H1 (cell line): Measurements from ENCODE around the gene ARHGAP18. TPM values are rescaled to one million over a fixed set of nuclear protein-coding genes. Genes with fewer than 3 reads are reported as not detected.

Experiments used
- CTCF ChIA-PET: fragments of 300-600 bp; sonication (Branson Sonifier 250); formaldehyde crosslinking; loops from one replicate; lab custom pipeline; 2021; ENCODE audit not compliant: partially characterized antibody; lab: Charles Lee
- POLR2A ChIA-PET: fragments of 300-600 bp; sonication (Branson Sonifier 250); formaldehyde crosslinking; loops from one replicate; lab custom pipeline; 2021; ENCODE audit warnings: inconsistent platforms; ENCODE audit not compliant: partially characterized antibody; lab: Charles Lee
- DNase-seq, 2 experiments: peaks; one replicate each; pipeline versions ENCODE4 v3.0.0 to v3.0.0-alpha.2; 2010 to 2022; ENCODE audit warnings: low spot score in 2 of 2, low read depth in 1 of 2, mixed read lengths in 1 of 2
- FAIRE-seq: peaks from 2 replicates; lab custom pipeline; 2011; peaks lifted over from hg19 to GRCh38; lab: Jason Lieb, UNC
- H2AFZ ChIP-seq: 2 replicates; pipeline ENCODE4 v1.8.1; 2012; ENCODE audit warnings: low read length, inconsistent platforms
- H2AK5ac ChIP-seq: 2 replicates; pipeline ENCODE4 v1.6.1; 2013; ENCODE audit warnings: low read depth, low read length
- H2BK120ac ChIP-seq: replicated peaks from 2 replicates; pipeline ENCODE3; 2013; ENCODE audit warnings: low read depth, low read length, inconsistent platforms
- H2BK12ac ChIP-seq: 2 replicates; pipeline ENCODE4 v1.6.1; 2013; ENCODE audit warnings: low read depth, low read length
- H2BK15ac ChIP-seq: 2 replicates; pipeline ENCODE4 v1.6.1; 2013; ENCODE audit warnings: low read length
- H2BK20ac ChIP-seq: 2 replicates; pipeline ENCODE4 v1.6.1; 2013; ENCODE audit warnings: low read length
- H2BK5ac ChIP-seq: 2 replicates; pipeline ENCODE4 v1.6.1; 2013; ENCODE audit warnings: low read depth, low read length
- H3K14ac ChIP-seq: 2 replicates; pipeline ENCODE4 v1.6.1; 2013; ENCODE audit warnings: inconsistent platforms; ENCODE audit not compliant: insufficient read length
- H3K18ac ChIP-seq: 2 replicates; pipeline ENCODE4 v1.6.1; 2013; ENCODE audit warnings: low read length; ENCODE audit errors: extremely low read depth
- H3K23ac ChIP-seq: 2 replicates; pipeline ENCODE4 v1.6.1; 2013; ENCODE audit warnings: inconsistent platforms; ENCODE audit not compliant: insufficient read length
- H3K23me2 ChIP-seq: 2 replicates; pipeline ENCODE4 v1.6.1; 2013; ENCODE audit warnings: low read depth, low read length
- H3K27ac ChIP-seq: 2 replicates; pipeline ENCODE4 v1.6.1; 2011; ENCODE audit warnings: low read depth, low read length, inconsistent platforms
- H3K27me3 ChIP-seq, 4 experiments: replicated peaks in 1 of 4; 1 replicate in 1 of 4; 2 replicates in 3 of 4; pipeline versions ENCODE4 v1.6.1 to v1.8.1; 2011 to 2013; ENCODE audit warnings: low read length in 3 of 4, mild to moderate bottlenecking in 3 of 4, inconsistent platforms in 2 of 4, mixed read lengths in 2 of 4, moderate library complexity in 1 of 4; ENCODE audit not compliant: control insufficient read depth in 3 of 4, insufficient read depth in 3 of 4; ENCODE audit errors: extremely low read depth in 1 of 4
- H3K36me3 ChIP-seq, 4 experiments: 2 replicates each; pipeline versions ENCODE4 v1.6.1 to v1.8.1; 2011 to 2013; ENCODE audit warnings: mild to moderate bottlenecking in 4 of 4, low read length in 3 of 4, moderate library complexity in 2 of 4, control low read depth in 1 of 4, inconsistent platforms in 1 of 4; ENCODE audit not compliant: insufficient read depth in 4 of 4, control insufficient read depth in 2 of 4
- H3K4ac ChIP-seq: replicated peaks from 2 replicates; pipeline ENCODE3; 2013; ENCODE audit warnings: low read length, low read depth, mixed read lengths, inconsistent platforms; ENCODE audit not compliant: insufficient read length
- H3K4me1 ChIP-seq, 4 experiments: replicated peaks in 1 of 4; 1 replicate in 1 of 4; 2 replicates in 3 of 4; pipeline versions ENCODE4 v1.6.1 to v1.8.1; 2011 to 2013; ENCODE audit warnings: low read length in 3 of 4, inconsistent platforms in 2 of 4, mixed read lengths in 1 of 4; ENCODE audit not compliant: insufficient read depth in 4 of 4, control insufficient read depth in 3 of 4
- H3K4me2 ChIP-seq, 2 experiments: 2 replicates each; pipeline versions ENCODE4 v1.6.1 to v1.8.1; 2011 to 2013; ENCODE audit warnings: low read depth in 2 of 2, low read length in 2 of 2, control low read depth in 1 of 2, inconsistent platforms in 1 of 2, mild to moderate bottlenecking in 1 of 2; ENCODE audit not compliant: insufficient read depth in 1 of 2
- H3K4me3 ChIP-seq, 4 experiments: fragments of 200-600, 300-600 bp in 1 of 4; sonication (generic), shearing (Covaris generic), sonication (Bioruptor Twin) in 1 of 4; 2 replicates each; pipeline versions ENCODE4 v1.5.1 to v1.8.1; 2011 to 2016; ENCODE audit warnings: low read length in 4 of 4, low read depth in 3 of 4, control low read depth in 2 of 4, inconsistent platforms in 2 of 4, mild to moderate bottlenecking in 2 of 4, mixed read lengths in 1 of 4, moderate library complexity in 1 of 4; ENCODE audit not compliant: insufficient read depth in 2 of 4; ENCODE audit errors: extremely low read depth in 1 of 4
- H3K56ac ChIP-seq: replicated peaks from 2 replicates; pipeline ENCODE3; 2013; ENCODE audit warnings: low read depth, mild to moderate bottlenecking, mixed read lengths, low read length, inconsistent platforms; ENCODE audit not compliant: insufficient read length
- H3K79me1 ChIP-seq: 2 replicates; pipeline ENCODE4 v1.6.1; 2013; ENCODE audit warnings: low read depth, low read length, control low read depth
- H3K79me2 ChIP-seq, 2 experiments: 2 replicates each; pipeline versions ENCODE4 v1.6.1 to v1.8.1; 2012 to 2013; ENCODE audit warnings: low read length in 2 of 2, mild to moderate bottlenecking in 2 of 2, inconsistent platforms in 1 of 2; ENCODE audit not compliant: insufficient read depth in 2 of 2, control insufficient read depth in 1 of 2
- H3K9ac ChIP-seq, 4 experiments: replicated peaks in 1 of 4; 1 replicate in 1 of 4; 2 replicates in 3 of 4; pipeline versions ENCODE4 v1.6.1 to v1.8.1; 2011 to 2013; ENCODE audit warnings: low read depth in 3 of 4, low read length in 3 of 4, control low read depth in 2 of 4, mild to moderate bottlenecking in 2 of 4, moderate library complexity in 2 of 4, inconsistent platforms in 1 of 4; ENCODE audit errors: extremely low read depth in 1 of 4
- H3K9me3 ChIP-seq, 2 experiments: 2 replicates each; pipeline versions ENCODE4 v1.6.1 to v1.8.1; 2012 to 2013; ENCODE audit warnings: mild to moderate bottlenecking in 2 of 2, moderate library complexity in 2 of 2, control low read depth in 1 of 2, inconsistent platforms in 1 of 2, low read depth in 1 of 2, low read length in 1 of 2, mixed read lengths in 1 of 2; ENCODE audit not compliant: insufficient read depth in 2 of 2
- H4K20me1 ChIP-seq, 2 experiments: replicated peaks in 1 of 2; 2 replicates each; pipeline versions ENCODE3 to v1.8.1; 2011 to 2013; ENCODE audit warnings: inconsistent platforms in 2 of 2, low read length in 2 of 2, mild to moderate bottlenecking in 1 of 2; ENCODE audit not compliant: insufficient read depth in 2 of 2, control insufficient read depth in 1 of 2
- H4K5ac ChIP-seq: 2 replicates; pipeline ENCODE4 v1.6.1; 2013; ENCODE audit warnings: low read length, low read depth, mixed read lengths, inconsistent platforms; ENCODE audit not compliant: insufficient read length
- H4K8ac ChIP-seq: 2 replicates; pipeline ENCODE4 v1.8.0; 2013; ENCODE audit warnings: mild to moderate bottlenecking, moderate library complexity, low read length, inconsistent platforms; ENCODE audit not compliant: insufficient read depth; ENCODE audit errors: extremely low read depth
- H4K91ac ChIP-seq: replicated peaks from 2 replicates; pipeline ENCODE3; 2013; ENCODE audit warnings: low read length, mixed read lengths, inconsistent platforms; ENCODE audit not compliant: insufficient read length
- RBBP5 ChIP-seq: IDR thresholded peaks from 2 replicates; pipeline ENCODE4 v1.7.1; 2012; ENCODE audit warnings: low read depth, mild to moderate bottlenecking, inconsistent platforms, low read length, moderate library complexity, borderline replicate concordance
- SP1 ChIP-seq: IDR thresholded peaks from 2 replicates; pipeline ENCODE4 v1.6.1; 2011; ENCODE audit warnings: low read depth, low read length
- SRF ChIP-seq: IDR thresholded peaks from 2 replicates; pipeline ENCODE4 v1.6.1; 2011; ENCODE audit warnings: mild to moderate bottlenecking, low read depth, low read length, moderate library complexity
- USF2 ChIP-seq: IDR thresholded peaks from 2 replicates; pipeline ENCODE4 v1.6.1; 2011; ENCODE audit warnings: low read length, improper control_type of control experiment
- WGBS, 2 experiments: shearing (Covaris generic) in 1 of 2; methylation state at CpG; one replicate each; pipeline versions ENCODE4 v1.1.6 to v1.1.7; 2013 to 2015; ENCODE audit warnings: low lambda C conversion rate in 2 of 2, mixed read lengths in 2 of 2, inconsistent platforms in 1 of 2, low coverage in 1 of 2, missing lambda C conversion rate in 1 of 2; ENCODE audit not compliant: insufficient replicate concordance in 2 of 2, insufficient coverage in 1 of 2, insufficient read length in 1 of 2; ENCODE audit errors: extremely low coverage in 1 of 2, missing lambda C conversion rate in 1 of 2; 5-methylcytosine and 5-hydroxymethylcytosine counted together
- polyA plus RNA-seq, 7 experiments: library from polyadenylated mRNA; depleted of rRNA in 3 of 7; stranded (reverse) in 5 of 7; unstranded in 2 of 7; fragments of >200 nt in 5 of 7; fragments of 200-250 nt in 2 of 7; gene quantifications; 1 replicate in 5 of 7; 2 replicates in 1 of 7; 4 replicates in 1 of 7; pipeline versions ENCODE4 v1.2.1 to v1.2.3, GENCODE V29; 2011 to 2013; ENCODE audit warnings: missing spikeins in 2 of 7, mixed read lengths in 2 of 7
- total RNA-seq: library from RNA; stranded (reverse); fragmentation: NEBNext Ultra II Directional; extraction: Animal tissue kit (Norgen Biotek cat#: 25700); gene quantifications from 2 replicates; pipeline ENCODE4 v1.2.1, GENCODE V29; 2021

Gene ARHGAP18
- total and polyA plus RNA-seq, 2 of the 8 experiments (the other 6 are each of a cell fraction or from before 2014, with no cell fraction given), result 0.83 to 4.5 TPM

GRCh38 chr6:129619579-129620233 lies 90.3 kb downstream of the ARHGAP18 start:
- Histone ChIP-seq H3K4me2 (no peak overlapping the region), H3K27me3 (no peaks in the 10 kb centered on the region), H4K91ac (no peak overlapping the region), H3K36me3 (no peaks in the 10 kb centered on the region), H3K4ac (no peak overlapping the region), H3K79me1 (no peaks in the 10 kb centered on the region), H2BK15ac (no peak overlapping the region), H2BK120ac (no peak overlapping the region), H2BK5ac (no peak overlapping the region), H4K5ac (no peak overlapping the region), H3K18ac (no peak overlapping the region), H2BK20ac (no peak overlapping the region), H3K79me2 (no peaks in the 10 kb centered on the region), H3K23ac (no peak overlapping the region), H3K27ac (no peak overlapping the region), H3K4me1 (no peaks in the 10 kb centered on the region; a peak in 1 of 7 replicates), H2BK12ac (no peak overlapping the region), H3K9ac (no peak overlapping the region), H4K8ac (no peak overlapping the region), H3K14ac (no peak overlapping the region), H3K4me3 (no peak overlapping the region), H4K20me1 (no peaks in the 10 kb centered on the region), H2AK5ac (no peak overlapping the region), H3K56ac (no peak overlapping the region), H2AFZ (no peak overlapping the region), H3K23me2 (no peaks in the 10 kb centered on the region), H3K9me3 (no peaks in the 10 kb centered on the region)
- ChIA-PET CTCF (no interaction called here), POLR2A (no interaction called here)
- no peak for TF ChIP-seq SRF
- TF ChIP-seq USF2, result no peak
- TF ChIP-seq RBBP5, result no peak
- no peak for TF ChIP-seq SP1
- no peak for FAIRE-seq
- no peak for DNase-seq
- WGBS, 2 experiments, result 92% methylated on average over 1 of the region's 2 CpGs; no CpG with 5 or more reads in 1 of the 2 experiments
